Parathyroid adenoma (tissue), 2 donors: ENCODE data around the gene CMC1.
A peak's percentile ranks its signal among the peaks of the same experiment; 100 is the strongest.
"Not testable (repeated sequence)": the region's sequence is repeated elsewhere in the genome, so short reads cannot be mapped to it uniquely, and the experiment has no call there.

Experiments used
- H2AFZ ChIP-seq: fragments of 300-600 bp; sonication (generic); one replicate; pipeline ENCODE4 v1.7.0; 2017; ENCODE audit warnings: antibody characterized with exemption, mild to moderate bottlenecking
- H3K27ac ChIP-seq: fragments of 300-600 bp; sonication (generic); one replicate; pipeline ENCODE4 v1.7.0; 2017
- H3K27me3 ChIP-seq: fragments of 300-600 bp; sonication (generic); one replicate; pipeline ENCODE4 v1.7.0; 2017; ENCODE audit warnings: low read length; ENCODE audit not compliant: control insufficient read depth, insufficient read depth
- H3K36me3 ChIP-seq: fragments of 300-600 bp; sonication (generic); one replicate; pipeline ENCODE4 v1.7.0; 2017; ENCODE audit warnings: low read length; ENCODE audit not compliant: control insufficient read depth, insufficient read depth
- H3K4me1 ChIP-seq: fragments of 300-600 bp; sonication (generic); one replicate; pipeline ENCODE4 v1.7.0; 2017; ENCODE audit warnings: control low read depth
- H3K4me2 ChIP-seq: fragments of 300-600 bp; sonication (generic); one replicate; pipeline ENCODE4 v1.7.0; 2017; ENCODE audit warnings: low read length
- H3K4me3 ChIP-seq: fragments of 300-600 bp; sonication (generic); one replicate; pipeline ENCODE4 v1.7.0; 2017; ENCODE audit warnings: low read depth, low read length
- H3K79me2 ChIP-seq: fragments of 300-600 bp; sonication (generic); one replicate; pipeline ENCODE4 v1.7.0; 2017; ENCODE audit warnings: control low read depth
- H3K9ac ChIP-seq: fragments of 300-600 bp; sonication (generic); one replicate; pipeline ENCODE4 v1.7.0; 2017; ENCODE audit warnings: mild to moderate bottlenecking
- H3K9me3 ChIP-seq: fragments of 300-600 bp; sonication (generic); one replicate; pipeline ENCODE4 v1.7.0; 2017; ENCODE audit warnings: low read length; ENCODE audit not compliant: control insufficient read depth
- CTCF ChIP-seq: fragments of 300-600 bp; sonication (generic); IDR thresholded peaks from one replicate; pipeline ENCODE4 v1.7.0; 2017; ENCODE audit warnings: antibody characterized with exemption, mild to moderate bottlenecking
- donor health status: primary hyperparathyroidism.

The CMC1 gene

GRCh38 chr3:28241221-28242160, at the start of gene CMC1:
TSS of gene CMC1 (plus strand) at chr3:28241619. CDS start at chr3:28241794, 175 bp downstream.
- Histone ChIP-seq H3K4me2 (peak within 1 kb of the TSS; percentile 70), H3K27me3 (no peaks in the 10 kb centered on the region), H3K4me3 (peak within 1 kb of the TSS; percentile 86), H3K9me3 (no peaks in the 10 kb centered on the region), H3K9ac (peak within 1 kb of the TSS; percentile 48), H3K79me2 (peaks cover 12% of the 10 kb centered on the region), H3K36me3 (no peaks in the 10 kb centered on the region), H2AFZ (peak within 1 kb of the TSS; percentile 99), H3K27ac (peak within 1 kb of the TSS; percentile 72), H3K4me1 (peaks cover 4% of the 10 kb centered on the region)
- no peak for TF ChIP-seq CTCF

- Histone ChIP-seq H3K36me3 (no peaks in the 10 kb centered on the region), H3K79me2 (no peaks in the 10 kb centered on the region), H3K4me3 (no peak overlapping the region), H2AFZ (no peak overlapping the region), H3K9me3 (no peaks in the 10 kb centered on the region), H3K27me3 (no peaks in the 10 kb centered on the region), H3K4me1 (no peaks in the 10 kb centered on the region), H3K9ac (no peak overlapping the region), H3K27ac (no peak overlapping the region), H3K4me2 (no peak overlapping the region)
- no peak for TF ChIP-seq CTCF
Observed at GRCh38 chr3:28198161-28198560, 43.3 kb upstream of the CMC1 start.

GRCh38 chr3:28198974-28199373, 42.4 kb upstream of the CMC1 start:
- Histone ChIP-seq H3K36me3 (no peaks in the 10 kb centered on the region), H3K4me2 (no peak overlapping the region), H2AFZ (no peak overlapping the region), H3K27me3 (no peaks in the 10 kb centered on the region), H3K27ac (no peak overlapping the region), H3K4me1 (no peaks in the 10 kb centered on the region), H3K79me2 (no peaks in the 10 kb centered on the region), H3K9me3 (no peaks in the 10 kb centered on the region), H3K4me3 (no peak overlapping the region), H3K9ac (no peak overlapping the region)
- TF ChIP-seq CTCF = no peak

GRCh38 chr3:28199643-28200042, 41.8 kb upstream of the CMC1 start:
- not testable (repeated sequence) for H3K9ac ChIP-seq, H3K27ac ChIP-seq, H3K36me3 ChIP-seq, H3K79me2 ChIP-seq, H3K4me1 ChIP-seq, H3K4me2 ChIP-seq, H3K9me3 ChIP-seq, H3K27me3 ChIP-seq, H3K4me3 ChIP-seq, H2AFZ ChIP-seq

GRCh38 chr3:28200366-28200848, 41.0 kb upstream of the CMC1 start:
- H3K4me1 ChIP-seq, H3K4me3 ChIP-seq: not testable (repeated sequence)

More at GRCh38 chr3:28200366-28200848, 41.0 kb upstream of the CMC1 start:
- not testable (repeated sequence) for H3K9me3 ChIP-seq, H3K79me2 ChIP-seq, H3K27ac ChIP-seq, H2AFZ ChIP-seq, H3K9ac ChIP-seq, H3K4me2 ChIP-seq, H3K27me3 ChIP-seq, H3K36me3 ChIP-seq
